A673 (cell line): ENCODE results near the gene INHBC.

Experiments
- EZH2 ChIP-seq: fragments of 200-600 bp; sonication (generic); IDR thresholded peaks from 2 replicates; pipeline ENCODE4 v1.6.1; 2017; ENCODE audit warnings: borderline replicate concordance, low read depth, mild to moderate bottlenecking, mixed read lengths, antibody characterized with exemption, low read length; ENCODE audit not compliant: poor library complexity, severe bottlenecking
- TF ChIP-seq, protein P1 (sequence below): fragments of 300-800, 200-600 bp; sonication (generic); conservative IDR thresholded peaks from 2 replicates; pipeline ENCODE4 v1.5.1; 2017; ENCODE audit warnings: low read depth, mild to moderate bottlenecking, antibody characterized with exemption, low read length, moderate library complexity, mixed read lengths

GRCh38 chr12:57465747-57466505 lies 31.3 kb downstream of the INHBC start:
- TF ChIP-seq, protein P1, sequence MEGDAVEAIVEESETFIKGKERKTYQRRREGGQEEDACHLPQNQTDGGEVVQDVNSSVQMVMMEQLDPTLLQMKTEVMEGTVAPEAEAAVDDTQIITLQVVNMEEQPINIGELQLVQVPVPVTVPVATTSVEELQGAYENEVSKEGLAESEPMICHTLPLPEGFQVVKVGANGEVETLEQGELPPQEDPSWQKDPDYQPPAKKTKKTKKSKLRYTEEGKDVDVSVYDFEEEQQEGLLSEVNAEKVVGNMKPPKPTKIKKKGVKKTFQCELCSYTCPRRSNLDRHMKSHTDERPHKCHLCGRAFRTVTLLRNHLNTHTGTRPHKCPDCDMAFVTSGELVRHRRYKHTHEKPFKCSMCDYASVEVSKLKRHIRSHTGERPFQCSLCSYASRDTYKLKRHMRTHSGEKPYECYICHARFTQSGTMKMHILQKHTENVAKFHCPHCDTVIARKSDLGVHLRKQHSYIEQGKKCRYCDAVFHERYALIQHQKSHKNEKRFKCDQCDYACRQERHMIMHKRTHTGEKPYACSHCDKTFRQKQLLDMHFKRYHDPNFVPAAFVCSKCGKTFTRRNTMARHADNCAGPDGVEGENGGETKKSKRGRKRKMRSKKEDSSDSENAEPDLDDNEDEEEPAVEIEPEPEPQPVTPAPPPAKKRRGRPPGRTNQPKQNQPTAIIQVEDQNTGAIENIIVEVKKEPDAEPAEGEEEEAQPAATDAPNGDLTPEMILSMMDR = no peak
- no peak for TF ChIP-seq EZH2
